ENCODE measurements around the gene GSTO1.

GSTO1 gene

DNA sequence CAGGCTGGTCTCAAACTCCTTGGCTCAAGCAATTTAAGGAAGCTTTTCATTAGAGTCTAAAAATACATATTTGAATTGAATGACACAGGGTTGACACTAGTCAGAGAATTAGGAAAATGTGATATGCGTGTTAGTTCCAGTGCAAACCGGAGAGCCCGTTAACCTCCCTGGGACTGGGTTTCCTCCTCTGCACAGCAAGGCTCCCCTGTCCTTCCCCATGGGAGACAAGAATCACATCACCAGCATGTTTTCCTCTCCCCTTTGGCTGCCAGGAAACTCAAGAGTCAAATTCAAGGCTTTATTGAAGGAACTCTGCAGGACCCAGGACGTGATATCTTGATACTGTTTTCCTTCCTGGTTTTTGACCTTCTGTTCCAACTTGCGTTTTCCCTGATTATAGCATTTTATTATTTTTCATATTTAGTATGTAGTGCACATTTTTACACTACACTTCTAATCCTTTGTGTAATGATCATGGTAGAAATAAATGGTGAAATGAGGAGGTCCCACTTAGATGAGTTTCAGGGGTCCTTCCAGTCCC lies 39.2 kb downstream of the GSTO1 start:
- 80 to 100% methylated on average over 1 to 3 of the region's 5 CpGs for WGBS, 2 experiments (ENCODE audit: insufficient coverage in 2 of 2)
- no peak overlapping the region for H3K27ac ChIP-seq (ENCODE audit: low read depth, low read length, severe bottlenecking)
- peaks cover 12% of the 10 kb centered on the region for H3K4me1 ChIP-seq (ENCODE audit: control insufficient read depth, insufficient read depth, low read length, poor library complexity, severe bottlenecking)
- H3K9me3 ChIP-seq (ENCODE audit: control insufficient read depth, low read length) = no peaks in the 10 kb centered on the region
- no peaks in the 10 kb centered on the region for H3K36me3 ChIP-seq (ENCODE audit: control insufficient read depth, insufficient read depth, low read length)
- no peak overlapping the region for H3K4me3 ChIP-seq (ENCODE audit: extremely low read depth, insufficient read depth, low read length, poor library complexity, severe bottlenecking)

GRCh38 chr10:104296687-104297436 lies 42.2 kb downstream of the GSTO1 start:
- H3K4me3 ChIP-seq (ENCODE audit: extremely low read depth, insufficient read depth, low read length, poor library complexity, severe bottlenecking) = no peak overlapping the region
- H3K27ac ChIP-seq (ENCODE audit: low read depth, low read length, severe bottlenecking) = no peak overlapping the region
- H3K36me3 ChIP-seq (ENCODE audit: control insufficient read depth, insufficient read depth, low read length) = no peaks in the 10 kb centered on the region
- H3K4me1 ChIP-seq (ENCODE audit: control insufficient read depth, insufficient read depth, low read length, poor library complexity, severe bottlenecking) = peaks cover 38% of the 10 kb centered on the region
- no peaks in the 10 kb centered on the region for H3K9me3 ChIP-seq (ENCODE audit: control insufficient read depth, low read length)
- WGBS, 2 experiments (ENCODE audit: insufficient coverage in 2 of 2) = 92% methylated on average over 6 to 10 of the region's 10 CpGs

DNA sequence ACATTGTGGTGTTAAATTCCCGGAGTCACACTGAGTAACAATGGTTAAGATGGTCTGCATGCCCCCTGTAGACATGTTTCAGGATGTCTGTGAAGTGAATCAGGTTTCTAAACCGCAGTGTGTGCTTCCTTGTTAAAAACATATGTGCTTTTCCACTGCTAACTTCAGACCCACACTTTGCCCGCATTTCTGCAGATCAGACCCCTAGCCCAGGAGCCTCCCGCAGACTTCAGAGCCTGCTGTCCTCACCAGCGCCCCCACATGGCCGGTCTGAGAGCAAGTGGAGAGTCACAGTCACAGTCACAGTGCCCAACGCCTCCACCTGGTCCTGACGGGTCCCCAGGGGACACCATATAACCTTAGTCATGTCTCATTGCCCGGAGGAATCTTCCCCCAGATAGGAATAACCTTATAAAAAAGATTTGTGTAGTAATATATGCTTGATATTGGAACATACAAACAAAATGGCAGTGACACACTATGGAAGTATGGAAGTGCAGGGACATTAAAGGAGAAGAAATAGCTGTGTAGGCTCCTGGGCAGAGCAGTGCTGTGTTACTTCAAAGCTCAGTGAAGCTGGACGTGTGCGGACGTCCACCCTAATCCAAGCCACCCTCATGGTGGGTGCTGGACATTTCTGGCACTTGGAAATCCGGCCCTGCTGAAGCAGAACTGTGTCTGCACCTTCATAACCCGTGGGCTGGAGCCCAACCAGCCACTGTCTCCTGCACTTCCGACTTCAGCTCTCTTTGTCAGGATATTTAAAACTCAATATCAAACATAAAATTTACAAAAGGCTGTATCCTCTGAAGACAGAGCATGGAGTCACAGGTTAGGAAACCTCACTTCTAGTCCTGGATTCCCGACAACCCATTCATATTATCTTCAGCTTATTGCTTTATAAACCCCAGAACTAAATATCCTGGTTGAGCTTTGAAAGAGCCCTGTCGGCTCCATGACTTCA lies 43.3 kb downstream of the GSTO1 start:
- WGBS, 2 experiments (ENCODE audit: insufficient coverage in 2 of 2) = 65 to 71% methylated on average over 11 to 12 of the region's 17 CpGs
- Histone ChIP-seq H3K4me3 (ENCODE audit: extremely low read depth, insufficient read depth, low read length, poor library complexity, severe bottlenecking) (no peak overlapping the region), H3K36me3 (ENCODE audit: control insufficient read depth, insufficient read depth, low read length) (no peaks in the 10 kb centered on the region), H3K4me1 (ENCODE audit: control insufficient read depth, insufficient read depth, low read length, poor library complexity, severe bottlenecking) (peaks cover 38% of the 10 kb centered on the region), H3K9me3 (ENCODE audit: control insufficient read depth, low read length) (no peaks in the 10 kb centered on the region), H3K27ac (ENCODE audit: low read depth, low read length, severe bottlenecking) (no peak overlapping the region)

- 96 to 98% methylated on average over 12 of the region's 13 CpGs for whole genome bisulfite sequencing, 2 experiments (ENCODE audit: insufficient coverage in 2 of 2)
- H3K36me3 ChIP-seq (ENCODE audit: control insufficient read depth, insufficient read depth, low read length) = no peaks in the 10 kb centered on the region
- peak overlapping the region; percentile 36 for H3K27ac ChIP-seq (ENCODE audit: low read depth, low read length, severe bottlenecking)
- peaks cover 38% of the 10 kb centered on the region for H3K4me1 ChIP-seq (ENCODE audit: control insufficient read depth, insufficient read depth, low read length, poor library complexity, severe bottlenecking)
- H3K9me3 ChIP-seq (ENCODE audit: control insufficient read depth, low read length) = peaks cover 6% of the 10 kb centered on the region
- no peak overlapping the region for H3K4me3 ChIP-seq (ENCODE audit: extremely low read depth, insufficient read depth, low read length, poor library complexity, severe bottlenecking)
Observed at GRCh38 chr10:104299031-104299904, 44.6 kb downstream of the GSTO1 start.

DNA sequence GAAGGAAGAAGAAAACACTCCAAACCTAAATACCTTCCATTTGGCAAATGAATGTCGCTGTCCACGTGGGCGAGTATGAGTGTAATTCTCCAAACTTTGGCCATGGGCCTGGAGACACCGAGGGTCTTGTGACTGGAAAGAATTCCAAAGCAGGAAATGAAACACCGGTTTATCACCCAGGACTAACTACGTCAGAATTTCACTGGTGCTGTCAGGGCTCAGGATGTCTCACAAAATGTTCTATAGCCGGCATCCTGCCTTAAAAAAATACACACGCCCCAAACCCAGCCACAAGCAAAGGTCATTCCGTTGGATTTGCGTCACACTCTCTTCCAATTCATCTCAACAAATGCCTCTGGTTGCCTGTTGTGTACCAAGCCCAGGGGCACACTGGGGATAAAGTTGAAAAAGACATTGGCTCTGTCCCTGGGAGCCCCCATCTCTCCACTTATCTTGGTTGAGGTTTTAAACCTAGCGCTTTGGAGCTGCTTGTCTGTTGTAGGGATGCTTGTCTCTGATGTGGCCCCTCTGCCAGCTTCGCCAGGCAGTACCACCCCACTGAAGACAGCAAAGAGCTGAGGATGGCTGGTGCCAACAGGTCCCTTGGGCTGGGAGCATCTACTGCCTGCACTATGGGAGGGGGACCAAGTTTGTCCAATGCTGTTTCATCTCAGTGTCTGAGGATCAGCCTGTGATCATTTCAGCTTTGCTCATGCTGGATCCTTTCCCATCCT lies 45.5 kb downstream of the GSTO1 start:
- no peak overlapping the region for H3K4me3 ChIP-seq (ENCODE audit: extremely low read depth, insufficient read depth, low read length, poor library complexity, severe bottlenecking)
- H3K36me3 ChIP-seq (ENCODE audit: control insufficient read depth, insufficient read depth, low read length) = no peaks in the 10 kb centered on the region
- H3K9me3 ChIP-seq (ENCODE audit: control insufficient read depth, low read length) = peaks cover 10% of the 10 kb centered on the region
- peaks cover 38% of the 10 kb centered on the region for H3K4me1 ChIP-seq (ENCODE audit: control insufficient read depth, insufficient read depth, low read length, poor library complexity, severe bottlenecking)
- peak overlapping the region; percentile 75 for H3K27ac ChIP-seq (ENCODE audit: low read depth, low read length, severe bottlenecking)
- WGBS, 2 experiments (ENCODE audit: insufficient coverage in 2 of 2) = 85 to 93% methylated on average over 4 to 10 of the region's 12 CpGs

- WGBS, 2 experiments (ENCODE audit: insufficient coverage in 2 of 2) = 65 to 71% methylated on average over 5 to 6 of the region's 7 CpGs
- peak overlapping the region; percentile 75 for H3K27ac ChIP-seq (ENCODE audit: low read depth, low read length, severe bottlenecking)
Observed at GRCh38 chr10:104300736-104301292, 46.1 kb downstream of the GSTO1 start.

GRCh38 chr10:104301907-104302690 lies 47.4 kb downstream of the GSTO1 start:
- H3K4me3 ChIP-seq (ENCODE audit: extremely low read depth, insufficient read depth, low read length, poor library complexity, severe bottlenecking) = no peak overlapping the region
- H3K9me3 ChIP-seq (ENCODE audit: control insufficient read depth, low read length) = peaks cover 10% of the 10 kb centered on the region
- 76 to 86% methylated on average over 2 of the region's 3 CpGs for WGBS, 2 experiments (ENCODE audit: insufficient coverage in 2 of 2)
- peaks cover 38% of the 10 kb centered on the region for H3K4me1 ChIP-seq (ENCODE audit: control insufficient read depth, insufficient read depth, low read length, poor library complexity, severe bottlenecking)
- H3K36me3 ChIP-seq (ENCODE audit: control insufficient read depth, insufficient read depth, low read length) = no peaks in the 10 kb centered on the region
- no peak overlapping the region for H3K27ac ChIP-seq (ENCODE audit: low read depth, low read length, severe bottlenecking)

More at GRCh38 chr10:104300736-104301292, 46.1 kb downstream of the GSTO1 start:
- Histone ChIP-seq H3K36me3 (ENCODE audit: control insufficient read depth, insufficient read depth, low read length) (no peaks in the 10 kb centered on the region), H3K4me1 (ENCODE audit: control insufficient read depth, insufficient read depth, low read length, poor library complexity, severe bottlenecking) (peaks cover 38% of the 10 kb centered on the region), H3K4me3 (ENCODE audit: extremely low read depth, insufficient read depth, low read length, poor library complexity, severe bottlenecking) (no peak overlapping the region), H3K9me3 (ENCODE audit: control insufficient read depth, low read length) (peaks cover 10% of the 10 kb centered on the region)

DNA sequence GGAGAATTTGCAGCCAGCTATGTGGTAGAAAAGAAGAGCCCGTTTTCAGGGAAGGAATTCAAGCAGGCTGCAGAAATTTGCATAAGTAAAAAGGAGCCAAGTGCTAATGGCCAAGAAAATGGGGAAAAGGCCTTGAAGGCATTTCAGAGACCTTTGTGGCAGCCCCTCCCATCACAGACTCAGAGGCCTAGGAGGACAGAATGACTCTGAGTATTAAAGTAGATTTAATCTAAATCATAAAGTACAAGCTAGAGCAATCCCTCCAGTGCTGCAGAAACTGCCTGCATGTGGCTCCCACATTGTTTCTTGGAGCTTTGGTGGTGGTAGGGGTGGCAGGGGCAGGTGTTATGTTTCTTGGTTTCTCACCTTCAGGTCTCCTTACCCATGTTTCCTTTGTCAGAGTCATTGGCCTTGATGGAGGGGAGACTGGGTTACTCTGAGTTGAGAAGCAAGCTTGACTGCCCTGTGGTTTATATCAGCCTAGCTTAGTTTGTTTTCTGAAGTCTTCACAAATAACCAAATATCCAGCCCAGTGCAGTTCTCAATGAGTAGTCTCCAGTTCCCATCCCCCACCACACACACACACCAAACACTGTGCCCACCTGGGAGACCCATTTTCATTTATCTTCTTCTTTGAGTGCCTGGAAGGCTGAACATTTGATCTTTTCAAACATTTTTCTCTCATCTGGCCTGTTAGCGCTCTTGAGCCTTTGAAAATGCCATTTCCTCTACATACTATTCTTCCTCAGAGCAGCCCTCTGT lies 49.1 kb downstream of the GSTO1 start:
- 50% methylated on average over 2 of the region's 2 CpGs for WGBS, 2 experiments (ENCODE audit: insufficient coverage in 2 of 2)

More for the DNA sequence above, 49.1 kb downstream of the GSTO1 start:
- Histone ChIP-seq H3K4me3 (ENCODE audit: extremely low read depth, insufficient read depth, low read length, poor library complexity, severe bottlenecking) (no peak overlapping the region), H3K36me3 (ENCODE audit: control insufficient read depth, insufficient read depth, low read length) (peaks cover 6% of the 10 kb centered on the region), H3K27ac (ENCODE audit: low read depth, low read length, severe bottlenecking) (no peak overlapping the region), H3K4me1 (ENCODE audit: control insufficient read depth, insufficient read depth, low read length, poor library complexity, severe bottlenecking) (peaks cover 30% of the 10 kb centered on the region), H3K9me3 (ENCODE audit: control insufficient read depth, low read length) (peaks cover 10% of the 10 kb centered on the region)
